ENCODE data around the gene ETS1. TPM values are rescaled to one million over a fixed set of nuclear protein-coding genes. Genes with fewer than 3 reads are reported as not detected.

ETS1 gene
- total RNA-seq, 1 donor from 2014 or later = 88.0 TPM

DNA sequence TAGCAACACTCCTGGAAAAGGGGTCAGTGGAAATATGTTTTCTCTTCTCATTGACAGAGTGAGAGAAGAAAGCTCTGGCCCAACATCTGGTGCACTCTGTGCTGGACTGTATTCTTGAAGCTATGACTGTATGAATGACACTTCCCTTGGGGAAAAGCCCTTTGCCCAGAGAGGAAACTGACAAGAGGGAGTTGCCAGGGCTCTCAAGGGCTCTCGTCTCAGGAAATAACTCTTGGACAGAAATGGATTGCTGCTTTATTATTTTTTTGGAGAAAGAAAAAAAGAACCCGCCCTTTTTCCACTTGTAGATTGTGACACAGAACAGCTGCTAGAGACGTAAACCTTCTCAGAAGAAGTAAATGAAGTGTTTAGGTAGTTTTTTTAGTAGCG is 11.4 kb downstream of the ETS1 start:
- Histone ChIP-seq H3K4me1 (peaks cover 0 to 7% of the 10 kb centered on the region in 2 donors), H3K4me3 (no peak overlapping the region), H3K9me3 (peaks cover 0 to 4% of the 10 kb centered on the region in 2 donors), H3K27ac (no peak overlapping the region), H3K36me3 (no peaks in the 10 kb centered on the region), H3K27me3 (no peaks in the 10 kb centered on the region)
- DNase-seq (ENCODE audit: low spot score in 2 of 2) = no peak
- intact Hi-C loops (cut with DNase I) = no loop called here
- TF ChIP-seq, protein P1, sequence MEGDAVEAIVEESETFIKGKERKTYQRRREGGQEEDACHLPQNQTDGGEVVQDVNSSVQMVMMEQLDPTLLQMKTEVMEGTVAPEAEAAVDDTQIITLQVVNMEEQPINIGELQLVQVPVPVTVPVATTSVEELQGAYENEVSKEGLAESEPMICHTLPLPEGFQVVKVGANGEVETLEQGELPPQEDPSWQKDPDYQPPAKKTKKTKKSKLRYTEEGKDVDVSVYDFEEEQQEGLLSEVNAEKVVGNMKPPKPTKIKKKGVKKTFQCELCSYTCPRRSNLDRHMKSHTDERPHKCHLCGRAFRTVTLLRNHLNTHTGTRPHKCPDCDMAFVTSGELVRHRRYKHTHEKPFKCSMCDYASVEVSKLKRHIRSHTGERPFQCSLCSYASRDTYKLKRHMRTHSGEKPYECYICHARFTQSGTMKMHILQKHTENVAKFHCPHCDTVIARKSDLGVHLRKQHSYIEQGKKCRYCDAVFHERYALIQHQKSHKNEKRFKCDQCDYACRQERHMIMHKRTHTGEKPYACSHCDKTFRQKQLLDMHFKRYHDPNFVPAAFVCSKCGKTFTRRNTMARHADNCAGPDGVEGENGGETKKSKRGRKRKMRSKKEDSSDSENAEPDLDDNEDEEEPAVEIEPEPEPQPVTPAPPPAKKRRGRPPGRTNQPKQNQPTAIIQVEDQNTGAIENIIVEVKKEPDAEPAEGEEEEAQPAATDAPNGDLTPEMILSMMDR (IDR thresholded peaks at IDR 0.05) = no peak

DNA sequence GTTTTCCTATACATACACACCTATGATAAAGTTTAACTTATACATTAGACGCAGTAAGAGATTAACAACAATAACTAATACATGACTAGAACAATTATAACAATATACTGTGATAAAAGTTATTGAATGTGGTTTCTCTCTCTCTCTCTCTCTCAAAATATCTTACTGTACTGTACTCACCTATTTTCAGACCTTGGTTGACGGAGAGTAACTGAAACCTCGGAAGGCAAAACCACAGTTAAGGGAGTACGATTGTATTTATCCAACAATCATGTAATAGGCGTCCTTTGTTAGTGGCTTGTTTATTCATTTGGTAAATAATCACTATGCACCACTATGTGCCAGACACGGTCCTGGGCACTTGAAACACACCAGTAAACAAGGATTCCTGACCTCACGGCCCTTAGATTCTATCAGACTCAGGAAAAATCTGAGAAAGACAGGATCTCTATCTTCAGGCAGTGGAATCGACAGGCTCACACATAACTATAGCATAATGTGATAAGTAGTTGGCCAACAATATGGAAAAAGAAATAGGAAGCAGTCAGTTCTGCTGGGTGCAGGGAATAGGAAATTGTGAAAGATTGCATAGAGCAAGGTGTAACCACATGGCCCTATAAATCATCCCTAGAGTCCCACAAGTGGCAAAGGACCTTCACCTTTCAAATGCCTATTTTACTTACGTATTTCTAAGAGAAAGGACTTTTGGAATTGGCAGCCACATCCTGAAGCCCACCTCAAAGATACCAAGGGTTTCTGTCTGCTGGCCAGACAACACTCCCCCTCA is 12.0 kb downstream of the ETS1 start:
- TF ChIP-seq, protein P1 (IDR thresholded peaks at IDR 0.05) = no peak
- H3K27ac ChIP-seq = no peak overlapping the region
- no peak for DNase-seq (ENCODE audit: low spot score in 2 of 2)

DNA sequence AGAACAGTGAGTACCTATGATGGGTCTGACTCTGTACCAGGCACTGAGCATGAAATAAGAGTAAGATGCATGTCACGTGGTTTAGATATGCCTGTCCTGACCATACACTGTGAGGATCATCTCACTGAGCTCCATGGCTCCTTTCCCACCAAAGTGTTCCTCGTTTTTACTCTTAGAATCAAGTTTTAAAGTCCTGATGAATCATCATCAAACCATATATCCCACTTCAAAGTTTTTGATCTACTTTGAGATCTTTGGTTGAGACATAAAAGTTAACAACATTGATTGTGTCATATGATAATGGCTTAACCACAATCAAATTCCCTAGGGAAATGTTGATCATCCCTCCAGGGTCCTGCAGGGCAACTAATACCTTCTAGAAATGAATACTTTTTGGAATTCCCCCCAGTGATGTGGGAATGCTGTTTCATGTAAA is 12.8 kb downstream of the ETS1 start:
- H3K27ac ChIP-seq = no peak overlapping the region

More for the DNA sequence above, 12.0 kb downstream of the ETS1 start:
- intact Hi-C loops (cut with DNase I) = no loop called here
- Histone ChIP-seq H3K27me3 (no peaks in the 10 kb centered on the region), H3K4me1 (peaks cover 0 to 7% of the 10 kb centered on the region in 2 donors), H3K9me3 (peaks cover 0 to 4% of the 10 kb centered on the region in 2 donors), H3K4me3 (no peak overlapping the region), H3K36me3 (no peaks in the 10 kb centered on the region)

DNA sequence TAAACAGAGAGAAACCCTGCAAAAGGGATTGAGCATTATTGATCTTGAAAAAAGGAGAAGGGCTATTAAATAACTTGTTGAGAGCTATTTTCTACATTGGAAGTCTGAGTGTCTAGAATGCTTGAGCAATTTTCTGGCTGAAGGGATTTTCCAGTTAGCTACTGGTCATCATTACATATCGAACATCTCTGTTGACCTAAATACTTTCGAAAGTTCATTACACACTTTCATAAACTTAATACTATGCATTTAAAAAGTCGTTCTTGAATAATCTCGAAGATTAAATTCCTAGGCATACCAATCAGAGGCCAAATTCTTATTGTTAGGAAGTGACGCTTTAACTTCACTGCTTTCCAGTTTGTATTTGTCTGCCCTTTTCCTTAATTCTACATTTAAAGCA is 13.7 kb downstream of the ETS1 start:
- intact Hi-C loops (cut with DNase I) = no loop called here
- H3K4me1 ChIP-seq = peaks cover 0 to 7% of the 10 kb centered on the region in 2 donors
- TF ChIP-seq, protein P1 (IDR thresholded peaks at IDR 0.05) = no peak
- no peaks in the 10 kb centered on the region for H3K27me3 ChIP-seq
- no peaks in the 10 kb centered on the region for H3K36me3 ChIP-seq
- H3K4me3 ChIP-seq = no peak overlapping the region
- DNase-seq (ENCODE audit: low spot score in 2 of 2) = no peak
- no peak overlapping the region for H3K27ac ChIP-seq
- H3K9me3 ChIP-seq = peaks cover 0 to 4% of the 10 kb centered on the region in 2 donors

More for the DNA sequence above, 12.8 kb downstream of the ETS1 start:
- Histone ChIP-seq H3K9me3 (peaks cover 0 to 4% of the 10 kb centered on the region in 2 donors), H3K4me1 (peaks cover 0 to 7% of the 10 kb centered on the region in 2 donors), H3K27me3 (no peaks in the 10 kb centered on the region), H3K36me3 (no peaks in the 10 kb centered on the region), H3K4me3 (no peak overlapping the region)
- no peak for DNase-seq (ENCODE audit: low spot score in 2 of 2)
- intact Hi-C loops (cut with DNase I) = no loop called here
- TF ChIP-seq, protein P1 (IDR thresholded peaks at IDR 0.05) = no peak

DNA sequence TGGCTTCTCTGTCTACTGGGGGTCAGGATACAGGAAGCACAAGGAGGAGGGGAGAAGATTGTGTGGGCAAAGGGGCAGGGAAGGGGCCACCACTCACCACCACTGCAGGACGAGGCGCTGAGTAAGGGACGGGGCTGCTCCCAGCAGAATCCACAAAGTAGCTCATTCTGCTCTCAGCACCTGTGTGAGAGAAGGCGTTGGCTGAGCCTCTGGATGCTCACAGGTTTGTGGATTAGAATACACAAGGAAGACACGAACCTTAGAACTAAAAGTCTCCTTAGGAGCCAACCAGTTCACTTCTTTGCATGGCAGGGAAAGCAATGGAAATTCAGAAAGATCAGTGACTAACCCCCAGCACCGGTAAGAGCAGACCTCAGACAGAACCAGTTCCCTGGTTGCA is 14.4 kb downstream of the ETS1 start:
- Histone ChIP-seq H3K4me1 (peaks cover 0 to 7% of the 10 kb centered on the region in 2 donors), H3K4me3 (no peak overlapping the region), H3K36me3 (no peaks in the 10 kb centered on the region), H3K9me3 (peaks cover 0 to 4% of the 10 kb centered on the region in 2 donors), H3K27ac (no peak overlapping the region), H3K27me3 (no peaks in the 10 kb centered on the region)
- no peak for DNase-seq (ENCODE audit: low spot score in 2 of 2)
- TF ChIP-seq, protein P1 (IDR thresholded peaks at IDR 0.05) = no peak
- intact Hi-C loops (cut with DNase I) = no loop called here
